Neural crest cell (in vitro differentiated cells): ENCODE data around the gene PPIE. TPM values are rescaled to one million over a fixed set of nuclear protein-coding genes. Genes with fewer than 3 reads are reported as not detected.

Experiments
- DNase-seq: peaks from one replicate; pipeline ENCODE4 v3.0.0; 2021; ENCODE audit warnings: low read depth, mixed read lengths, low spot score
- H3K27ac Mint-ChIP-seq: one replicate; pipeline ENCODE4 v1.8.0; 2021; ENCODE audit warnings: mild to moderate bottlenecking, mixed read lengths; ENCODE audit not compliant: unreplicated experiment
- H3K27me3 Mint-ChIP-seq: 2 replicates; pipeline ENCODE4 v1.8.0; 2021; ENCODE audit warnings: low read depth, mild to moderate bottlenecking, mixed read lengths
- H3K36me3 Mint-ChIP-seq: 2 replicates; pipeline ENCODE4 v1.8.0; 2021; ENCODE audit warnings: low read depth, mild to moderate bottlenecking, mixed read lengths
- H3K4me1 Mint-ChIP-seq: 2 replicates; pipeline ENCODE4 v1.8.0; 2021; ENCODE audit warnings: mixed read lengths
- H3K4me3 Mint-ChIP-seq: one replicate; pipeline ENCODE4 v1.8.0; 2021; ENCODE audit warnings: mild to moderate bottlenecking, mixed read lengths
- H3K9me3 Mint-ChIP-seq: 2 replicates; pipeline ENCODE4 v1.8.0; 2021; ENCODE audit warnings: mixed read lengths
- total RNA-seq: library from RNA; stranded (reverse); gene quantifications from 2 replicates; pipeline ENCODE4 v1.2.1, GENCODE V29; 2021
- TF ChIP-seq, protein P1 (sequence below): fragments of 200-600 bp; sonication (generic); conservative IDR thresholded peaks from 2 replicates; pipeline ENCODE4 v1.5.0; 2021; ENCODE audit warnings: antibody characterized with exemption, mild to moderate bottlenecking

Gene PPIE
- total RNA-seq, 1 donor from 2014 or later = 56.2 TPM

DNA sequence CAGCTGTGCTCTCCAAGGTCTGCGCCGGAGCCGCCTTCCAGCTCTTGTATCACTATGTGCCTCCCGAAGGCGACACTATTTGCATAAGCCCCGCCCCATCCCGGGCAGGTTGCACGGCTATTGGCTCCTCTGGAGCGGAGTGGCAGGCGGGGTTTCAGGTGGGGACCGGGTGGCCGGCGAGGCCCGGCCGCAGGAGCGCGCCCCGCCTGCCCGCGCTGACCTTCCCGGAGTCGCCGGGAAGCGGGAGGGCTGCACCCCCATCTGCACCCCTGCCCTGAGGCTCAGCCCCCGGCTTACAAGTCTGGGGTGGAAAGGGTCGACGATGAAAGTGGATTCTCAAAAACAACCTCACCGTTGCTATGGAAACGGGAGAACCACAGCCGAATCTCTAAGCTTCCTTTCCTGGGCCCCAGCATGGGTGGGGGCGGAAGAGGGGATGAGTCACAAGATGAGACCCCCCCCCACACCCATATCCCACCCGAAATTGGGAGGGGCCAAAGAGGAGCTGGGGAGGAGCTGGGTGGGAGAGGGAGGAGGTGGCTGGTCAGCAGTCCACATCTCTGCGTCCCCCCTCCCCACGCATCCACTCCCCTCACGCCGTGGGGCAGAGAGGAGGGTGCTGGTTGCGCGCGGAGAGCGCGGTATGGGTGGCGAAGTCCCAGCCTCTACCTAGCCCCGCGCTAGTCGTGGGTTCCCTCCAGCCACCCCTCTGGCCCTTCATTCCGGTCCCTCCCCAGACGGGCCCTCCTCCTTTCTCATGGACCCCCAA, 47.1 kb upstream of the PPIE start, which contains the start of gene HPCAL4:
HPCAL4 (minus strand) TSS at position 51 of the 769 bp plus-strand sequence. CDS start 6,830 bp downstream, outside the sequence.
- TF ChIP-seq, protein P1, sequence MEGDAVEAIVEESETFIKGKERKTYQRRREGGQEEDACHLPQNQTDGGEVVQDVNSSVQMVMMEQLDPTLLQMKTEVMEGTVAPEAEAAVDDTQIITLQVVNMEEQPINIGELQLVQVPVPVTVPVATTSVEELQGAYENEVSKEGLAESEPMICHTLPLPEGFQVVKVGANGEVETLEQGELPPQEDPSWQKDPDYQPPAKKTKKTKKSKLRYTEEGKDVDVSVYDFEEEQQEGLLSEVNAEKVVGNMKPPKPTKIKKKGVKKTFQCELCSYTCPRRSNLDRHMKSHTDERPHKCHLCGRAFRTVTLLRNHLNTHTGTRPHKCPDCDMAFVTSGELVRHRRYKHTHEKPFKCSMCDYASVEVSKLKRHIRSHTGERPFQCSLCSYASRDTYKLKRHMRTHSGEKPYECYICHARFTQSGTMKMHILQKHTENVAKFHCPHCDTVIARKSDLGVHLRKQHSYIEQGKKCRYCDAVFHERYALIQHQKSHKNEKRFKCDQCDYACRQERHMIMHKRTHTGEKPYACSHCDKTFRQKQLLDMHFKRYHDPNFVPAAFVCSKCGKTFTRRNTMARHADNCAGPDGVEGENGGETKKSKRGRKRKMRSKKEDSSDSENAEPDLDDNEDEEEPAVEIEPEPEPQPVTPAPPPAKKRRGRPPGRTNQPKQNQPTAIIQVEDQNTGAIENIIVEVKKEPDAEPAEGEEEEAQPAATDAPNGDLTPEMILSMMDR = no peak
- Mint-ChIP-seq H3K4me1 (peaks cover 15% of the 10 kb centered on the region), H3K27me3 (peaks cover 96% of the 10 kb centered on the region), H3K36me3 (no peaks in the 10 kb centered on the region), H3K9me3 (no peaks in the 10 kb centered on the region), H3K4me3 (peak within 1 kb of the TSS; percentile 69), H3K27ac (no peak within 1 kb of the TSS)
- DNase-seq = peak; percentile 88

DNA sequence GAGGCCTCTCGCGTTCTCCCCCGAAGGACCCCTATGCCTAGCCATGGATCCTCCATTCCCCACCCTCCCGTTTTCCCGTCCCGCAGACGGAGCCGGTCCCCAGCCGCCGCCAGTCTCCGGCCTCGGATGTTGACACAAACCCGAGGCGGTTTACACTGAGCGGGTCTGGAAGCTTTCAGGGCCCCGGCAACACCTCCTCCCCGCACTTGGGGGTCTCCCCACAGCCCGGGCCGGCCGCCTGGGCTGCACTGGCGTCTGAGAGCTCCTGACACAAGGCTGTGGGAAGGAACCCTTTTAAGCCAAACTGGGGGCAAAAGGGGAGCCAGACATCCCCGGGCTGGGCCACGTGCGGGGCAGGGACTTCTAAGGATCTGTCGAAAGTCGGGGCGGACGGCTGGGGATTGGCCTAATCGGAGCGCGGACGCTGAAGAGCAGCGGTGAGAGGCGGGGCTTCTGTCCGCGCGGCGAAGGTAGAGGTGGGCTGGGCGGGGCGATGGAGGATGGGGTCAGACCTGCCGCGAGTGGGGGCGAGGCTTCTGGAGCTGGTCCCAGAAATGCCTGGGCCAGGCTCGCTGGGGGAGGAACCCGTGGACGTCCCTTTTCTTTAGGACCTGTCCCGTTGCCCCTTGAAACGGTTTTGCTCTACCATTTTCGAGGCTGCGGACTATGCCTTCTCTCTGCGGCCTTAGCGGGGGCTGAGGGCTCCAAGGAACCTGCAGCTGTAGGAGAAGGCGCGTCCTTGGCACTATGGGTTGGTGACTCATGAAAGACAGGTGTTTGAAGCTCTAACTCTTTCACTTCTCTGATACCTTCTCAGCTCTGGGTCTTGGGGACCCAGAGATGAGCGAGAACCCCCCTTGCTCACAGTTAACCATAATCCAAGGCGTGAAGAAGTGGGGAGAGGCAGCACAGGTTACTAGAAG, 46.3 kb upstream of the PPIE start:
- no peak overlapping the region for H3K27ac Mint-ChIP-seq
- TF ChIP-seq, protein P1 = no peak
- peak overlapping the region; percentile 60 for H3K4me3 Mint-ChIP-seq
- no peak for DNase-seq
- no peaks in the 10 kb centered on the region for H3K36me3 Mint-ChIP-seq
- no peaks in the 10 kb centered on the region for H3K9me3 Mint-ChIP-seq
- peaks cover 15% of the 10 kb centered on the region for H3K4me1 Mint-ChIP-seq
- H3K27me3 Mint-ChIP-seq = peaks cover 96% of the 10 kb centered on the region

DNA sequence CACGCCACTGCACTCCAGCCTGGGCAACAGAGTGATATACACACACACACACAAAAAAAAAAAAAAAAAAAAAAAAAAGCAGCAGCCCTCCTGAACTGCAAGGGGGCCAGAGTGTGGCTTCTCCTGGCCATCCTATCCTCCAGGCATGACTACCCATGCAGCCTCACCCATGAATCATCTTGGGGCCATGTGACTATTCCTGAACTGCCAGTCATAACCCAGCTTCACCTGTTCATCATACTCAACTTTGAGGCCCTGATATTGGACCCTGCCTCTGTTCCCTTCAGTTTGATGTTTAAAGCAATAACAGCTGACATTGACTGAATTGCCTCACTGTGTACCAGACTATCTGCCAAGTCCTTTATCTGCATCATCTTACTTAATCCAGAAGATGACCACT, 44.7 kb upstream of the PPIE start:
- peaks cover 96% of the 10 kb centered on the region for H3K27me3 Mint-ChIP-seq
- no peak overlapping the region for H3K4me3 Mint-ChIP-seq
- no peak overlapping the region for H3K27ac Mint-ChIP-seq
- H3K4me1 Mint-ChIP-seq = peaks cover 15% of the 10 kb centered on the region
- H3K36me3 Mint-ChIP-seq = no peaks in the 10 kb centered on the region
- DNase-seq = no peak
- TF ChIP-seq, protein P1 = no peak
- no peaks in the 10 kb centered on the region for H3K9me3 Mint-ChIP-seq

DNA sequence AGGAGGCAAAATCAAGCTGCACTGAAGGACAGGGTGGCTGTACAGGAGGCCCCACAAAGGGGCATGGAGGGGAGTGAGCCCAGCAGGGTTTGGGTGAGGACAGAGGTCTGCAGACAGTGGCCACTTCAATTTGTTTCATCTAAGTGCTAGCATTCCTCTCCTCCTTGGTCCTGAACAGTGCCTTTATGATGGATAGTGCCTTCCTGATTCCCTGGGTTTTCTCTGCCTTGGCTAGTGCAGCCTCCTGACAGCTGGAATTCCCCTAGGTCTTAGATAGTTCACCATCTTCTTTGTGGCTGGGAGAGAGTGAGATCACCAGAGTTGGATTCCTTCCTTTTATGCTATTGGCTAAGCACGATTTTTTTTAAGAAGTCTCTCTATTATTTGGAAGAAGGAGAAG, 43.7 kb upstream of the PPIE start:
- no peak overlapping the region for H3K27ac Mint-ChIP-seq
- no peaks in the 10 kb centered on the region for H3K9me3 Mint-ChIP-seq
- H3K4me1 Mint-ChIP-seq = peaks cover 6% of the 10 kb centered on the region
- no peak for DNase-seq
- H3K4me3 Mint-ChIP-seq = no peak overlapping the region
- no peaks in the 10 kb centered on the region for H3K36me3 Mint-ChIP-seq
- TF ChIP-seq, protein P1 = no peak
- peaks cover 91% of the 10 kb centered on the region for H3K27me3 Mint-ChIP-seq

DNA sequence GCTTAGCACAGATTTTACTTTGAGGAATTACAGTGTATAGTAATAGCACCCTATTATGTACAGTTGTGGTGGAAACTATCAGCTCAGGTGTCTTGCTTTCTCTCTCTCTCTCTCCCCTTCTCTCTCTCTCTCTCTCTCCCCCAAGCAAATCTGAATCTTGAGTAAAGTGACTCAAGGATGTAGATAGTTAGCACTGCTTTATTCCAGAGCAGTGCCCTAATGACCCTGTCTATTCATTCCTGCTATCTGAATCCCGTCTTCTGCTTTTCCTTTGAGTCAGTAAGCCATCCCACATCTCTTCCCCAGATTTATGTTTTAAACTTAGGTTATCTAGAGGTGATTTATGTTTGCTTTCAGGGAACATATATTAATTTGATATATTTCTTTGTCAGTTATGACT, 42.2 kb upstream of the PPIE start:
- Mint-ChIP-seq H3K36me3 (no peaks in the 10 kb centered on the region), H3K4me1 (peaks cover 7% of the 10 kb centered on the region), H3K4me3 (no peak overlapping the region), H3K27me3 (peaks cover 83% of the 10 kb centered on the region), H3K27ac (no peak overlapping the region), H3K9me3 (no peaks in the 10 kb centered on the region)
- TF ChIP-seq, protein P1 = no peak
- no peak for DNase-seq
